K562 (cell line): ENCODE measurements around the gene PLEK2.

Source experiments
- CBX8 ChIP-seq: fragments of 200-600 bp; sonication (generic); IDR thresholded peaks from 2 replicates; pipeline ENCODE4 v1.6.1; 2012; ENCODE audit warnings: borderline replicate concordance, mixed run types, low read depth, mild to moderate bottlenecking, moderate library complexity, mixed read lengths, low read length, control low read depth, inconsistent platforms; ENCODE audit not compliant: poor library complexity, severe bottlenecking; ENCODE audit errors: extremely low read depth
- EZH2 ChIP-seq: IDR thresholded peaks from 2 replicates; pipeline ENCODE4 v1.6.1; 2012; ENCODE audit warnings: low read depth, mild to moderate bottlenecking, inconsistent platforms, low read length, borderline replicate concordance
- HBP1 ChIP-seq: fragments of 450-650 bp; formaldehyde crosslinking; IDR thresholded peaks from 2 replicates; pipeline ENCODE4 v1.4.0; 2022; ENCODE audit warnings: missing genetic modification characterization
- HNRNPH1 ChIP-seq: fragments of 200-400 bp; formaldehyde crosslinking; optimal IDR thresholded peaks from 2 replicates; pipeline ENCODE3; 2017; ENCODE audit warnings: low read depth, mild to moderate bottlenecking, low read length, moderate library complexity
- PBX2 ChIP-seq, 2 experiments: IDR thresholded peaks in 1 of 2; conservative IDR thresholded peaks in 1 of 2; 2 replicates each; pipeline ENCODE4 v1.6.1; 2016; ENCODE audit warnings: low read depth in 2 of 2, mild to moderate bottlenecking in 1 of 2, missing compliant biosample characterization in 1 of 2, missing genetic modification characterization in 1 of 2, moderate library complexity in 1 of 2
- POU5F1 ChIP-seq: fragments of 150-350 bp; IDR thresholded peaks from 2 replicates; pipeline ENCODE4 v1.6.1; 2014; ENCODE audit warnings: borderline replicate concordance, low read length, low read depth, mild to moderate bottlenecking; ENCODE audit not compliant: partially characterized antibody
- SP2 ChIP-seq: IDR thresholded peaks from 2 replicates; pipeline ENCODE4 v1.6.1; 2011; ENCODE audit warnings: mild to moderate bottlenecking, low read depth, low read length, moderate library complexity; ENCODE audit not compliant: poor library complexity, severe bottlenecking; ENCODE audit errors: extremely low read depth
- U2AF1 ChIP-seq: fragments of 200-400 bp; formaldehyde crosslinking; optimal IDR thresholded peaks from 2 replicates; pipeline ENCODE3; 2017; ENCODE audit warnings: mild to moderate bottlenecking, low read depth, low read length, moderate library complexity
- TF ChIP-seq, protein P1 (sequence below): sonication (generic); formaldehyde crosslinking; IDR thresholded peaks from 2 replicates; pipeline ENCODE4 v1.9.0; 2022; ENCODE audit warnings: mild to moderate bottlenecking, missing genetic modification reagents
- TF ChIP-seq, protein P2 (sequence below): fragments of 450-650 bp; IDR thresholded peaks from 2 replicates; pipeline ENCODE4 v1.7.1; 2018; ENCODE audit warnings: mild to moderate bottlenecking, low read depth; ENCODE audit not compliant: partially characterized antibody

DNA sequence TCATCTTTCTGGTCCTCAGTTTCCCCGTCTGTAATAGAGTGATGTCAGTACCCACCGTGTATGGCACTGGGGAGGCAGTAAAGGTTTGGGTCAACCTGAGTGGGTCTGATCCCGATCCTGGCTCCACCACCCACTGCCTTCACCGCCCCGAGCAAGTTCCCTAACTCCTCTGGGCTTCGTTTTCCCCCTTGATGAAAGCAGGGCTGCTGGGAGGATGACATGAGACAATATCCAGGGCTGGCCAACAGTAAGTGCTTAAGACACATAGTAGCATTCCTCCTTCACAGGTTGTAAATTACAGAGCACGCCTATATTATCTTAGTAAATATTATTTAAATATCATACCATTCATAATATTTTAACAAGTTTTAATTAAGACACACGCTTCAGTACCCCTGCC is 595 bp downstream of the PLEK2 start:
- no peak for TF ChIP-seq U2AF1
- no peak for TF ChIP-seq POU5F1
- no peak for TF ChIP-seq PBX2 (CRISPR knock-in tag; IDR thresholded peaks at IDR 0.05; ENCODE audit: low read depth)
- TF ChIP-seq PBX2 (tag; conservative IDR thresholded peaks at IDR 0.05; ENCODE audit: low read depth) = no peak
- TF ChIP-seq HBP1 = no peak
- TF ChIP-seq SP2 = no peak
- TF ChIP-seq CBX8 = no peak
- no peak for TF ChIP-seq EZH2
- TF ChIP-seq HNRNPH1 = no peak
- TF ChIP-seq, protein P1, sequence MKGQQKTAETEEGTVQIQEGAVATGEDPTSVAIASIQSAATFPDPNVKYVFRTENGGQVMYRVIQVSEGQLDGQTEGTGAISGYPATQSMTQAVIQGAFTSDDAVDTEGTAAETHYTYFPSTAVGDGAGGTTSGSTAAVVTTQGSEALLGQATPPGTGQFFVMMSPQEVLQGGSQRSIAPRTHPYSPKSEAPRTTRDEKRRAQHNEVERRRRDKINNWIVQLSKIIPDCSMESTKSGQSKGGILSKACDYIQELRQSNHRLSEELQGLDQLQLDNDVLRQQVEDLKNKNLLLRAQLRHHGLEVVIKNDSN (CRISPR knock-in tag) = no peak
- TF ChIP-seq, protein P2, sequence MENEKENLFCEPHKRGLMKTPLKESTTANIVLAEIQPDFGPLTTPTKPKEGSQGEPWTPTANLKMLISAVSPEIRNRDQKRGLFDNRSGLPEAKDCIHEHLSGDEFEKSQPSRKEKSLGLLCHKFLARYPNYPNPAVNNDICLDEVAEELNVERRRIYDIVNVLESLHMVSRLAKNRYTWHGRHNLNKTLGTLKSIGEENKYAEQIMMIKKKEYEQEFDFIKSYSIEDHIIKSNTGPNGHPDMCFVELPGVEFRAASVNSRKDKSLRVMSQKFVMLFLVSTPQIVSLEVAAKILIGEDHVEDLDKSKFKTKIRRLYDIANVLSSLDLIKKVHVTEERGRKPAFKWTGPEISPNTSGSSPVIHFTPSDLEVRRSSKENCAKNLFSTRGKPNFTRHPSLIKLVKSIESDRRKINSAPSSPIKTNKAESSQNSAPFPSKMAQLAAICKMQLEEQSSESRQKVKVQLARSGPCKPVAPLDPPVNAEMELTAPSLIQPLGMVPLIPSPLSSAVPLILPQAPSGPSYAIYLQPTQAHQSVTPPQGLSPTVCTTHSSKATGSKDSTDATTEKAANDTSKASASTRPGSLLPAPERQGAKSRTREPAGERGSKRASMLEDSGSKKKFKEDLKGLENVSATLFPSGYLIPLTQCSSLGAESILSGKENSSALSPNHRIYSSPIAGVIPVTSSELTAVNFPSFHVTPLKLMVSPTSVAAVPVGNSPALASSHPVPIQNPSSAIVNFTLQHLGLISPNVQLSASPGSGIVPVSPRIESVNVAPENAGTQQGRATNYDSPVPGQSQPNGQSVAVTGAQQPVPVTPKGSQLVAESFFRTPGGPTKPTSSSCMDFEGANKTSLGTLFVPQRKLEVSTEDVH = no peak
